CD4-positive, alpha-beta T cell (primary cell): ENCODE measurements around the gene KCNH1. TPM values are rescaled to one million over a fixed set of nuclear protein-coding genes. Genes with fewer than 3 reads are reported as not detected.

Experiments
- ATAC-seq: fragments of 200-7000 bp; cut with Tn5 transposase; one replicate; pipeline ENCODE4 v1.10.0; 2022; ENCODE audit warnings: mild to moderate bottlenecking; ENCODE audit not compliant: poor library complexity
- CTCF ChIA-PET: fragments of 350-600 bp; sonication (Branson Sonifier 250); formaldehyde crosslinking; loops from one replicate; lab custom pipeline; 2021; ENCODE audit warnings: antibody characterized with exemption, inconsistent platforms; lab: Charles Lee
- POLR2A ChIA-PET: fragments of 350-600 bp; sonication (Branson Sonifier 250); formaldehyde crosslinking; loops from one replicate; lab custom pipeline; 2021; ENCODE audit warnings: antibody characterized with exemption, inconsistent platforms; lab: Charles Lee
- DNase-seq, 14 experiments: peaks; one replicate each; pipeline ENCODE4 v3.0.0-alpha.2; 2013 to 2020; ENCODE audit warnings: mixed read lengths in 2 of 14
- H3K27ac ChIP-seq, 2 donors: one replicate each; pipeline versions ENCODE4 v1.5.1 to v1.7.0; 2013; ENCODE audit warnings: low read length in 2 of 2, low read depth in 1 of 2, mild to moderate bottlenecking in 1 of 2
- H3K27me3 ChIP-seq, 2 experiments: 1 replicate in 1 of 2; 2 replicates in 1 of 2; pipeline versions ENCODE4 v1.6.1 to v1.7.0; 2013; ENCODE audit warnings: low read length in 2 of 2, control low read depth in 1 of 2, mild to moderate bottlenecking in 1 of 2, moderate library complexity in 1 of 2; ENCODE audit not compliant: insufficient read depth in 2 of 2, control insufficient read depth in 1 of 2
- H3K36me3 ChIP-seq: one replicate; pipeline ENCODE4 v1.6.1; 2013; ENCODE audit warnings: low read length, control low read depth; ENCODE audit not compliant: insufficient read depth
- H3K4me1 ChIP-seq: one replicate; pipeline ENCODE4 v1.6.1; 2013; ENCODE audit warnings: low read length, control low read depth; ENCODE audit not compliant: insufficient read depth
- H3K4me3 ChIP-seq: one replicate; pipeline ENCODE4 v1.5.1; 2013; ENCODE audit warnings: mild to moderate bottlenecking, low read length, moderate library complexity
- H3K9me3 ChIP-seq, 2 experiments: 1 replicate in 1 of 2; 2 replicates in 1 of 2; pipeline versions ENCODE4 v1.6.1 to v1.7.0; 2013; ENCODE audit warnings: low read length in 2 of 2, mild to moderate bottlenecking in 2 of 2, control low read depth in 1 of 2, moderate library complexity in 1 of 2; ENCODE audit not compliant: control insufficient read depth in 1 of 2, insufficient read depth in 1 of 2
- H3K27ac Mint-ChIP-seq: one replicate; pipeline ENCODE4 v1.8.0; 2020; ENCODE audit warnings: mixed read lengths
- H3K27me3 Mint-ChIP-seq: one replicate; pipeline ENCODE4 v1.8.0; 2021; ENCODE audit warnings: mixed read lengths
- H3K36me3 Mint-ChIP-seq: one replicate; pipeline ENCODE4 v1.8.0; 2021; ENCODE audit warnings: low read depth, mixed read lengths
- H3K4me1 Mint-ChIP-seq: one replicate; pipeline ENCODE4 v1.8.0; 2021; ENCODE audit warnings: low read depth, mixed read lengths
- H3K4me3 Mint-ChIP-seq: one replicate; pipeline ENCODE4 v1.8.0; 2020; ENCODE audit warnings: mild to moderate bottlenecking, mixed read lengths
- H3K9me3 Mint-ChIP-seq: one replicate; pipeline ENCODE4 v1.8.0; 2020; ENCODE audit warnings: mixed read lengths
- CTCF ChIP-seq: fragments of 200-600 bp; IDR thresholded peaks from one replicate; pipeline ENCODE4 v1.8.0; 2022; ENCODE audit warnings: antibody characterized with exemption, mild to moderate bottlenecking
- intact Hi-C, 2 experiments: fragments of 100-400 bp; cut with DNase I in 1 of 2; cut with micrococcal nuclease in 1 of 2; formaldehyde crosslinking; loops; one replicate each; pipeline versions ENCODE4 v1.15.1 to v1.9.0; 2023 to 2025; cut with DNase I, micrococcal nuclease
- total RNA-seq, 174 experiments: library from RNA in 2 of 174; stranded (reverse) in 2 of 174; gene quantifications; one replicate each; pipeline ENCODE4 v1.2.3 and lab custom pipeline; 2021 to 2026

The KCNH1 gene
- total RNA-seq, 2 experiments from 2014 or later: not detected

GRCh38 chr1:211092955-211093354 lies 41.0 kb downstream of the KCNH1 start:
- Mint-ChIP-seq H3K27ac (no peak overlapping the region), H3K9me3 (no peaks in the 10 kb centered on the region), H3K4me1 (no peaks in the 10 kb centered on the region), H3K4me3 (no peak overlapping the region), H3K27me3 (peaks cover 15% of the 10 kb centered on the region), H3K36me3 (no peaks in the 10 kb centered on the region)
- no peak for ATAC-seq
- H3K4me3 ChIP-seq: no peak overlapping the region
- CTCF ChIA-PET: no interaction called here
- peaks cover 0 to 1% of the 10 kb centered on the region in 2 experiments for H3K27me3 ChIP-seq
- no peak for DNase-seq
- H3K36me3 ChIP-seq: no peaks in the 10 kb centered on the region
- intact Hi-C loops: no loop called here
- no peaks in the 10 kb centered on the region for H3K4me1 ChIP-seq
- no peak for TF ChIP-seq CTCF
- no peak overlapping the region for H3K27ac ChIP-seq
- H3K9me3 ChIP-seq: no peaks in the 10 kb centered on the region
- POLR2A ChIA-PET: no interaction called here

GRCh38 chr1:211091867-211092266 lies 42.1 kb downstream of the KCNH1 start:
- no peak overlapping the region for H3K4me3 Mint-ChIP-seq
- no peaks in the 10 kb centered on the region for H3K4me1 Mint-ChIP-seq
- H3K9me3 Mint-ChIP-seq: no peaks in the 10 kb centered on the region
- H3K27me3 Mint-ChIP-seq: peaks cover 15% of the 10 kb centered on the region
- Histone ChIP-seq H3K4me1 (no peaks in the 10 kb centered on the region), H3K27me3 (no peaks in the 10 kb centered on the region), H3K36me3 (no peaks in the 10 kb centered on the region), H3K27ac (no peak overlapping the region), H3K4me3 (no peak overlapping the region), H3K9me3 (no peaks in the 10 kb centered on the region)
- ChIA-PET POLR2A (no interaction called here), CTCF (no interaction called here)
- no peak overlapping the region for H3K27ac Mint-ChIP-seq
- ATAC-seq (no peak), DNase-seq (no peak)
- intact Hi-C loops: no loop called here
- TF ChIP-seq CTCF: no peak
- no peaks in the 10 kb centered on the region for H3K36me3 Mint-ChIP-seq

DNA sequence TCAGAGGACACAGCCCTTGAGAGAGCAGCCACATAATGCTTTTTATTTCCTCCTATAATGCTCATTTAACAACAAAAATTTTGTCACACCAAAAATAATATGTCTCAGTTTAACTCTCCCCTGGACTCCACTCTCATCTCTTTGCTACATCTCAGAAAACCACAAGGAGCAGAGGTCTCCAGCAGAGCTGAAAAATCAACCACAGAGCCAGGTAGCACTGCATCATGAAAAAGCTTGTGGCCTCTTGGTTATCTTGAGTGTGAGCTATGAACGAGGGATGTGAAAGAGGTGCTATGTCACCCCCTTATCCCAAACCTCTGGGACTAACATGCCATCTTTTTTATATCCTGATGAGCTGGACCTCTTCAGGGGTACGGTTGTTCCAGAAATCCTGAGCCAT lies 44.4 kb downstream of the KCNH1 start:
- Mint-ChIP-seq H3K27me3 (peaks cover 15% of the 10 kb centered on the region), H3K36me3 (no peaks in the 10 kb centered on the region), H3K9me3 (no peaks in the 10 kb centered on the region), H3K27ac (no peak overlapping the region), H3K4me3 (no peak overlapping the region), H3K4me1 (no peaks in the 10 kb centered on the region)
- Histone ChIP-seq H3K4me3 (no peak overlapping the region), H3K36me3 (no peaks in the 10 kb centered on the region), H3K27ac (no peak overlapping the region), H3K9me3 (no peaks in the 10 kb centered on the region), H3K4me1 (no peaks in the 10 kb centered on the region), H3K27me3 (no peaks in the 10 kb centered on the region)
- CTCF ChIA-PET: interaction anchor here (0.6 kb wide), 1 partner anchor 9 kb away, joined by 3 read pairs; no protein-coding TSS in a partner anchor
- POLR2A ChIA-PET: no interaction called here
- DNase-seq (no peak), ATAC-seq (no peak)
- intact Hi-C loops: no loop called here
- TF ChIP-seq CTCF: no peak
